Adrenal gland (tissue), 12 donors: ENCODE data around the gene LAPTM4A. TPM values are rescaled to one million over a fixed set of nuclear protein-coding genes. Genes with fewer than 3 reads are reported as not detected.
A peak's percentile ranks its signal among the peaks of the same experiment; 100 is the strongest.

Source experiments
- DNase-seq, 7 donors: peaks; one replicate each; pipeline ENCODE4 v3.0.0-alpha.2; 2019 to 2020
- H3K27ac ChIP-seq, 5 donors: fragments of 200-600 bp; sonication (generic) in 4 of 5; 1 replicate in 3 of 5; 2 replicates in 2 of 5; pipeline versions ENCODE4 v1.5.1 to v1.8.0; 2016 to 2020; ENCODE audit warnings: mild to moderate bottlenecking in 1 of 5
- H3K27me3 ChIP-seq: fragments of 200-600 bp; 2 replicates; pipeline ENCODE4 v1.8.0; 2021
- H3K36me3 ChIP-seq, 2 donors: fragments of 200-600 bp; replicated peaks in 1 of 2; 1 replicate in 1 of 2; 2 replicates in 1 of 2; pipeline versions ENCODE4 v1.5.1 to v1.8.0; 2018 to 2022
- H3K4me1 ChIP-seq, 2 donors: fragments of 200-600 bp; replicated peaks in 1 of 2; 1 replicate in 1 of 2; 2 replicates in 1 of 2; pipeline versions ENCODE4 v1.5.1 to v1.8.0; 2018 to 2021
- H3K4me3 ChIP-seq, 4 donors: fragments of 200-600 bp; sonication (generic) in 3 of 4; one replicate each; pipeline ENCODE4 v1.5.1; 2016 to 2018
- H3K9me3 ChIP-seq, 3 donors: fragments of 200-600 bp; sonication (generic) in 1 of 3; replicated peaks in 1 of 3; 1 replicate in 2 of 3; 2 replicates in 1 of 3; pipeline versions ENCODE4 v1.5.1 to v1.8.0; 2016 to 2021
- POLR2A ChIP-seq, 2 donors: fragments of 450-650 bp; IDR thresholded peaks; one replicate each; pipeline ENCODE4 v1.6.1; 2017; ENCODE audit warnings: antibody characterized with exemption in 2 of 2, mild to moderate bottlenecking in 2 of 2, moderate library complexity in 1 of 2
- WGBS, 4 donors: extraction: QIAGEN DNeasy Blood & Tissue Kit in 2 of 4; methylation state at CpG; one replicate each; pipeline versions ENCODE4 v1.1.5 to v1.1.7; 2013 to 2017; 5-methylcytosine and 5-hydroxymethylcytosine counted together
- intact Hi-C, 2 donors: fragments of 100-400 bp; cut with DNase I; formaldehyde crosslinking; loops; one replicate each; pipeline versions ENCODE4 v1.14.1 to v1.15.0; 2022 to 2023
- polyA plus RNA-seq, 3 donors: library from polyadenylated mRNA; stranded (reverse); fragments of 200-250 nt in 2 of 3; fragments of 350-450 nt in 1 of 3; fragmentation: Illumina TruSeq in 1 of 3; extraction: RNeasy Lipid Tissue Mini Kit (QIAGEN cat#74804) in 1 of 3; gene quantifications; one replicate each; pipeline ENCODE4 v1.2.3, GENCODE V29; 2013 to 2014
- total RNA-seq, 9 donors: library from RNA; depleted of rRNA in 4 of 9; stranded (reverse); fragments of >200 nt in 4 of 9; fragments of 120-200 nt in 1 of 9; fragmentation: NEBNext Ultra II Directional in 1 of 9; extraction: Animal tissue kit (Norgen Biotek cat#: 25700) in 1 of 9; gene quantifications; one replicate each; pipeline versions ENCODE4 v1.1.0 to v1.2.4, GENCODE V29; 2013 to 2023
- TF ChIP-seq, protein P1 (sequence below), 6 experiments: fragments of 450-650 bp in 4 of 6; fragments of 200-600 bp in 2 of 6; sonication (generic) in 1 of 6; IDR thresholded peaks; 1 replicate in 5 of 6; 2 replicates in 1 of 6; pipeline versions ENCODE4 v1.5.1 to v1.8.0; 2016 to 2021; ENCODE audit warnings: antibody characterized with exemption in 6 of 6, mild to moderate bottlenecking in 2 of 6, moderate library complexity in 1 of 6
- donor health status: healthy with polysubstance abuse.
- donor health status: Bipolar disorder and iron deficiency.
- donor health status: DM: yes; HTN: yes; CAD: no.
- donor health status: DM: no; HTN: no; CAD: no.
- donor health status: DM: no; HTN: no; CAD: no.
- donor health status: DM: yes; HTN: yes; CAD: no.

LAPTM4A gene
- total and polyA plus RNA-seq, 12 donors = 58.8 to 684 (median 229) TPM

DNA sequence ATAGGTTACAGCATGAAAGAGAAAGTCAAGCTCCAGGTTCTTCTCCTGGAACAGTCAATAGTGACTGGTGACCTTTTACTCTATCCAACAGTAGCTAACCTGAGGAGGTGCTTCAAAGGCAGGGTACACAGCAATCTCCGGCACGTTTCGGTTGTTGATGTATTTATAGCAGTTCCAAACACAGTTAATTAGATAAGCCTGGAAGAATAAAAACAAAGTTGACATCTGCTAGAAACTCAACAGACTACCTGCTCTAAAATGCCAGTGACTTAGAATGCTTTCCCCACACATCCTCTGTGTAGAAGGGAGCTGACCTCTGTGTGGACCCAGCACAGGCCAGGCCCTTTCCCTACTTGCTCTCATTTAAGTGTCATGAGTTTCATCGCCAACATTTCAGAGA lies 17.2 kb downstream of the LAPTM4A start:
- TF ChIP-seq, protein P1, sequence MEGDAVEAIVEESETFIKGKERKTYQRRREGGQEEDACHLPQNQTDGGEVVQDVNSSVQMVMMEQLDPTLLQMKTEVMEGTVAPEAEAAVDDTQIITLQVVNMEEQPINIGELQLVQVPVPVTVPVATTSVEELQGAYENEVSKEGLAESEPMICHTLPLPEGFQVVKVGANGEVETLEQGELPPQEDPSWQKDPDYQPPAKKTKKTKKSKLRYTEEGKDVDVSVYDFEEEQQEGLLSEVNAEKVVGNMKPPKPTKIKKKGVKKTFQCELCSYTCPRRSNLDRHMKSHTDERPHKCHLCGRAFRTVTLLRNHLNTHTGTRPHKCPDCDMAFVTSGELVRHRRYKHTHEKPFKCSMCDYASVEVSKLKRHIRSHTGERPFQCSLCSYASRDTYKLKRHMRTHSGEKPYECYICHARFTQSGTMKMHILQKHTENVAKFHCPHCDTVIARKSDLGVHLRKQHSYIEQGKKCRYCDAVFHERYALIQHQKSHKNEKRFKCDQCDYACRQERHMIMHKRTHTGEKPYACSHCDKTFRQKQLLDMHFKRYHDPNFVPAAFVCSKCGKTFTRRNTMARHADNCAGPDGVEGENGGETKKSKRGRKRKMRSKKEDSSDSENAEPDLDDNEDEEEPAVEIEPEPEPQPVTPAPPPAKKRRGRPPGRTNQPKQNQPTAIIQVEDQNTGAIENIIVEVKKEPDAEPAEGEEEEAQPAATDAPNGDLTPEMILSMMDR (IDR thresholded peaks at IDR 0.05) = no peak
- TF ChIP-seq POLR2A (IDR thresholded peaks at IDR 0.05) = no peak
- H3K4me1 ChIP-seq = peaks cover 0 to 10% of the 10 kb centered on the region in 2 donors
- H3K4me3 ChIP-seq = no peak overlapping the region
- H3K36me3 ChIP-seq = peaks cover 0 to 78% of the 10 kb centered on the region in 2 donors
- H3K27me3 ChIP-seq = no peaks in the 10 kb centered on the region
- no peaks in the 10 kb centered on the region for H3K9me3 ChIP-seq
- no peak for DNase-seq
- intact Hi-C loops = no loop called here
- 71 to 82% (median 79%) methylated on average over 4 of the region's 4 CpGs for WGBS, 4 donors
- H3K27ac ChIP-seq = no peak overlapping the region

DNA sequence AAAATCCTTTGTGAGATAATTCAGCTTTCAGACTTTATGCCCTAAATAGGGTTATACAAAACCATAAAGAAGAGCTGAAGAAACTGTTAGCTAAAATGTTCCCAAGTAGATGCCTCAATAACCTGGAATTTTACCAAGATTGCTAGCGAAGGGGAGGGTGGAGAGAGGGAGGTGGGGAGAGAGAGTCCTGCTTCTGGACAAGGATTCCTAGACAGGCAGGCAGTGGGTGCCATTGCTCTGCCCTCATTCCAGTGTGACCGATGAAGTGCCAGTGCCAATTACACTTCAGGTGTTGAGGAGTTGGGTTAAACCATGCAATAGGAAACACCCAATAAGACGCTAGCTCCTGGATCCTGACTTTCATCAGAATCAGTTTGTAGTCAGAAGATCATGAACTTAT lies 18.1 kb downstream of the LAPTM4A start:
- H3K27ac ChIP-seq = no peak overlapping the region
- 78 to 85% (median 81%) methylated on average over 3 of the region's 3 CpGs for WGBS, 4 donors
- peaks cover 0 to 10% of the 10 kb centered on the region in 2 donors for H3K4me1 ChIP-seq
- peak in 1 of 7 donors; percentile 22 for DNase-seq
- intact Hi-C loops = no loop called here
- no peak for TF ChIP-seq POLR2A (IDR thresholded peaks at IDR 0.05)
- TF ChIP-seq, protein P1 (IDR thresholded peaks at IDR 0.05) = no peak
- H3K27me3 ChIP-seq = no peaks in the 10 kb centered on the region
- peaks cover 0 to 77% of the 10 kb centered on the region in 2 donors for H3K36me3 ChIP-seq
- no peak overlapping the region for H3K4me3 ChIP-seq
- H3K9me3 ChIP-seq = no peaks in the 10 kb centered on the region

DNA sequence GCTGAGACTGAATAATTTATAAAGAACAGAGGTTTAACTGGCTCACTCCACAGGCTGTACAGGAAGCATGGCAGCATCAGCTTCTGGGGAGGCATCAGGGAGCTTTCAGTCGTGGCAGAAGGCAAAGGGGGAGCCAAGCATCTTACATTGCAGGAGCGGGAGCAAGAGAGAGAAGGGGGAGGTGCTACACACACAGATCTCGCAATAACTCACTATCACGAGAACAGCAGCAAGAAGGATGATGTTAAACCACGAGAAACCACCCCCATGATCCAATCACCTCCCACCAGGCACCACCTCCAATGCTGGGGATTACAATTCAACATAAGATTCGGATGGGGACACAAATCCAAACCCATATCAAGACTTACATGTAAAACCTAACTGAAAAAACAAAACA lies 21.2 kb downstream of the LAPTM4A start:
- no peak overlapping the region for H3K27ac ChIP-seq
- peaks cover 0 to 57% of the 10 kb centered on the region in 2 donors for H3K36me3 ChIP-seq
- 88 to 94% (median 93%) methylated on average over 6 of the region's 6 CpGs for WGBS, 4 donors

DNA sequence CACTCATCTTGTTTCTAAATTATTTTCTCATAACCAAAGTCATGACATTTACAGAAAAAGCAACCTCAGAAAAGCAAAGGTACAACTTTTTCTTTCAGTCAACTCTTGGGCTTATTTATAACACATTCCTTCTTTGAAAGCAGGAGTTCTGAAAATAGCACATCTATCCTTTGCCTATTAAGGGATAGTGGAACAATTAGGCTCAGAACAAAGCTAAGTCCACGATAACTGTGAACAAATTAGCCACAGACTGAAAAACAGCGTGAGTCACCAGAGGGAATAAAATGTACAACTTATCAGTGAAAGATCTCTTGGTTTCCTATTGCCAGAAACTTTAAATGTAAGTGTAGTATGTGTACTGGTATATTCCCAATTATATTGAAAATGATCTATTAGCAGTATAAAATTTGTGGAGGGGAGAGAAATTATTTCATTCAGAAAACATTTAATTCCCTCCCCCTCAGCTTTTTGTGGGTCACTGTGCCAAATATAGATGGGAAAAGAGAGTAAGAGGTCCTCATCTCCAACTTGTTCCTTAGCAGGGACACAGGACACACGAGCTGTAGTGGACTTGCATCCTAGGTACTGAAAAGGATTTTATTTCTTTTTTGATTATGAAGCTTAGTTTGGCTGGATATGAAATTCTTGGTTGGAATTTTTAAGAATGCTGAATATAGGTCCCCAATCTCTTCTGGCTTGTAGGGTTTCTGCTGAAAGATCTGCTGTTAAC lies 23.6 kb downstream of the LAPTM4A start:
- no peaks in the 10 kb centered on the region for H3K27me3 ChIP-seq
- peaks cover 0 to 34% of the 10 kb centered on the region in 2 donors for H3K36me3 ChIP-seq
- WGBS, 4 donors = 63 to 70% (median 66%) methylated on average over 3 of the region's 3 CpGs
- H3K27ac ChIP-seq = peak overlapping the region in 3 of 5 donors; percentile 23 to 55 (median 23)
- no peaks in the 10 kb centered on the region for H3K4me1 ChIP-seq
- intact Hi-C loops = no loop called here
- H3K4me3 ChIP-seq = no peak overlapping the region
- H3K9me3 ChIP-seq = no peaks in the 10 kb centered on the region
- DNase-seq = no peak
- TF ChIP-seq, protein P1 (IDR thresholded peaks at IDR 0.05) = no peak
- TF ChIP-seq POLR2A (IDR thresholded peaks at IDR 0.05) = no peak

More for the DNA sequence above, 21.2 kb downstream of the LAPTM4A start:
- TF ChIP-seq, protein P1 (IDR thresholded peaks at IDR 0.05) = no peak
- no peak for TF ChIP-seq POLR2A (IDR thresholded peaks at IDR 0.05)
- H3K4me1 ChIP-seq = peaks cover 0 to 6% of the 10 kb centered on the region in 2 donors
- H3K9me3 ChIP-seq = no peaks in the 10 kb centered on the region
- no peaks in the 10 kb centered on the region for H3K27me3 ChIP-seq
- no peak overlapping the region for H3K4me3 ChIP-seq
- intact Hi-C loops = no loop called here
- no peak for DNase-seq
